ENCODE measurements around the gene PCBP3.

PCBP3 gene

GRCh38 chr21:45932922-45933502 is 289.5 kb downstream of the PCBP3 start:
- no peak for DNase-seq (ENCODE audit: low spot score)

- DNase-seq (ENCODE audit: low spot score): no peak
Measured at GRCh38 chr21:45934085-45934484, 290.6 kb downstream of the PCBP3 start.

- DNase-seq (ENCODE audit: low spot score): no peak
Measured at GRCh38 chr21:45934554-45934953, 291.0 kb downstream of the PCBP3 start.

GRCh38 chr21:45935628-45936027 is 292.1 kb downstream of the PCBP3 start:
- DNase-seq (ENCODE audit: low spot score): no peak

GRCh38 chr21:45937721-45938452 is 294.4 kb downstream of the PCBP3 start:
- DNase-seq (ENCODE audit: low spot score): no peak

- DNase-seq (ENCODE audit: low spot score): no peak
Measured at GRCh38 chr21:45938453-45938755, 294.9 kb downstream of the PCBP3 start.

- DNase-seq (ENCODE audit: low spot score): no peak
Measured at GRCh38 chr21:45938811-45939520, 295.4 kb downstream of the PCBP3 start.

GRCh38 chr21:45939521-45940045 is 296.1 kb downstream of the PCBP3 start:
- no peak for DNase-seq (ENCODE audit: low spot score)

- DNase-seq (ENCODE audit: low spot score): no peak
Measured at GRCh38 chr21:45940091-45940490, 296.6 kb downstream of the PCBP3 start.

GRCh38 chr21:45940621-45941337 is 297.3 kb downstream of the PCBP3 start:
- DNase-seq (ENCODE audit: low spot score): no peak

GRCh38 chr21:45941338-45941710 is 297.8 kb downstream of the PCBP3 start:
- no peak for DNase-seq (ENCODE audit: low spot score)

- no peak for DNase-seq (ENCODE audit: low spot score)
Measured at GRCh38 chr21:45941717-45942546, 298.4 kb downstream of the PCBP3 start.

- DNase-seq (ENCODE audit: low spot score): no peak
Measured at GRCh38 chr21:45942755-45943629, 299.5 kb downstream of the PCBP3 start.

- DNase-seq (ENCODE audit: low spot score): no peak
Measured at GRCh38 chr21:45943630-45944540, 300.4 kb downstream of the PCBP3 start.

- no peak for DNase-seq (ENCODE audit: low spot score)
Measured at GRCh38 chr21:45944601-45945000, 301.1 kb downstream of the PCBP3 start.

GRCh38 chr21:45945066-45945867 is 301.7 kb downstream of the PCBP3 start:
- DNase-seq (ENCODE audit: low spot score): no peak

- DNase-seq (ENCODE audit: low spot score): no peak
Measured at GRCh38 chr21:45945868-45946210, 302.3 kb downstream of the PCBP3 start.

- DNase-seq (ENCODE audit: low spot score): no peak
Measured at GRCh38 chr21:45947296-45947695, 303.8 kb downstream of the PCBP3 start.

- DNase-seq (ENCODE audit: low spot score): no peak
Measured at GRCh38 chr21:45947716-45948255, 304.3 kb downstream of the PCBP3 start.
